MCF 10A (cell line): ENCODE data around the gene SUSD3. TPM values are rescaled to one million over a fixed set of nuclear protein-coding genes. Genes with fewer than 3 reads are reported as not detected.

ENCODE experiments used
- BruUV-seq: library from RNA; stranded (reverse); fragments of 400-500 nt; replicated peaks from 2 replicates; lab custom pipeline; 2021; lab: Mats Ljungman, UMichigan
- CTCF ChIA-PET: fragments of 300-600 bp; sonication (Branson Sonifier 250); formaldehyde crosslinking; extraction: SDS; loops from one replicate; lab custom pipeline; 2021; ENCODE audit warnings: antibody characterized with exemption, inconsistent platforms; lab: Yijun Ruan, JAX
- POLR2A ChIA-PET: fragments of 300-600, 350-650 bp; sonication (Branson Sonifier 250); formaldehyde crosslinking; extraction: SDS; loops from one replicate; lab custom pipeline; 2020; ENCODE audit warnings: antibody characterized with exemption, inconsistent platforms; lab: Yijun Ruan, JAX
- DNase-seq: peaks from one replicate; pipeline ENCODE4 v3.0.0-alpha.2; 2018; ENCODE audit not compliant: unreplicated experiment
- H3K27ac Mint-ChIP-seq: one replicate; pipeline ENCODE4 v1.8.0; 2022; ENCODE audit warnings: mild to moderate bottlenecking, low read depth, mixed read lengths; ENCODE audit not compliant: unreplicated experiment
- H3K27me3 Mint-ChIP-seq: one replicate; pipeline ENCODE4 v1.8.0; 2022; ENCODE audit warnings: mixed read lengths; ENCODE audit not compliant: insufficient read depth, unreplicated experiment
- H3K36me3 Mint-ChIP-seq: one replicate; pipeline ENCODE4 v1.8.0; 2022; ENCODE audit warnings: mild to moderate bottlenecking, moderate library complexity, mixed read lengths; ENCODE audit not compliant: insufficient read depth, unreplicated experiment
- H3K4me1 Mint-ChIP-seq: one replicate; pipeline ENCODE4 v1.8.0; 2022; ENCODE audit warnings: mixed read lengths; ENCODE audit not compliant: insufficient read depth, unreplicated experiment
- H3K4me3 Mint-ChIP-seq: one replicate; pipeline ENCODE4 v1.8.0; 2022; ENCODE audit warnings: mild to moderate bottlenecking, moderate library complexity, mixed read lengths; ENCODE audit not compliant: unreplicated experiment
- H3K9me3 Mint-ChIP-seq: one replicate; pipeline ENCODE4 v1.8.0; 2022; ENCODE audit warnings: mixed read lengths; ENCODE audit not compliant: unreplicated experiment
- intact Hi-C: fragments of 100-400 bp; cut with micrococcal nuclease; formaldehyde crosslinking; loops from 2 replicates; pipeline ENCODE4 v1.14.1; 2022
- total RNA-seq: library from RNA; stranded (reverse); gene quantifications from 2 replicates; pipeline ENCODE4 v1.2.3, GENCODE V29; 2022
- TF ChIP-seq, protein P1 (sequence below): fragments of 200-600 bp; IDR thresholded peaks from one replicate; pipeline ENCODE4 v1.8.0; 2022; ENCODE audit warnings: antibody characterized with exemption, mild to moderate bottlenecking; ENCODE audit not compliant: unreplicated experiment

The SUSD3 gene
- total RNA-seq, 1 experiment from 2014 or later, result not detected

DNA sequence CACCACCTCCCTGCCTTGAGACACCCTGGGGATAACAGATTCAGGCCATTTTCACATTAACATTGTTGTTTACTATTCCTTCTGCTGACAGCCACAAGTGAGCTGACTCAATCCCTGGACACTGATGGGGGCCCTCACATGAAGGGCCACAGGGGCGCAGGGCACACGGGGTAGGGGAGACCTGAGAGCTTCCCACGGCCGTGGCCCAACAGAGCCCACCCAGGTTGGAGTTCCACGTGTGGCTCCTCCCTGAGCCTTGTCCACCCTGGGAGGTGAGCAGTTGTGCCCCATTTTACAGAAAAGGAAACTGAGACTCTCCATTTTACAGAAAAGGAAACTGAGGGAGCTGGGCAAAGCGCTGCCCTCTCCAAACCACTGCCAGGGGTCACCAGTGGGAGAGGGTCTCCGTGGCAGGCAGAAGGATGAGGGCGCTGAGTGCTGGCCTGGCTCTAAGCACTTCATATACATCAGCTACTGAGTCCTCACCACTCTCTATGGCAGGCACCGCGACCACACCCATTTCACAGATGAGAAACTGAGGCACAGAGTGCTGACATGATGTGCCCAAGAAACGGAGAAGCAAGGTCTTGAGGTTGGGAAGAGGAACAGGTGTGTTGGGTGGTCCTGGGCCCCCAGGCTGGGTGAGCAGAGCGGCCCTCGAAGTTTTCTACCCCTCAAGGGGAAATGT lies 73.2 kb downstream of the SUSD3 start:
- Mint-ChIP-seq H3K27ac (peak overlapping the region; percentile 77), H3K9me3 (no peaks in the 10 kb centered on the region), H3K36me3 (peaks cover 28% of the 10 kb centered on the region), H3K4me1 (peaks cover 22% of the 10 kb centered on the region), H3K4me3 (peak overlapping the region; percentile 78), H3K27me3 (no peaks in the 10 kb centered on the region)
- TF ChIP-seq, protein P1, sequence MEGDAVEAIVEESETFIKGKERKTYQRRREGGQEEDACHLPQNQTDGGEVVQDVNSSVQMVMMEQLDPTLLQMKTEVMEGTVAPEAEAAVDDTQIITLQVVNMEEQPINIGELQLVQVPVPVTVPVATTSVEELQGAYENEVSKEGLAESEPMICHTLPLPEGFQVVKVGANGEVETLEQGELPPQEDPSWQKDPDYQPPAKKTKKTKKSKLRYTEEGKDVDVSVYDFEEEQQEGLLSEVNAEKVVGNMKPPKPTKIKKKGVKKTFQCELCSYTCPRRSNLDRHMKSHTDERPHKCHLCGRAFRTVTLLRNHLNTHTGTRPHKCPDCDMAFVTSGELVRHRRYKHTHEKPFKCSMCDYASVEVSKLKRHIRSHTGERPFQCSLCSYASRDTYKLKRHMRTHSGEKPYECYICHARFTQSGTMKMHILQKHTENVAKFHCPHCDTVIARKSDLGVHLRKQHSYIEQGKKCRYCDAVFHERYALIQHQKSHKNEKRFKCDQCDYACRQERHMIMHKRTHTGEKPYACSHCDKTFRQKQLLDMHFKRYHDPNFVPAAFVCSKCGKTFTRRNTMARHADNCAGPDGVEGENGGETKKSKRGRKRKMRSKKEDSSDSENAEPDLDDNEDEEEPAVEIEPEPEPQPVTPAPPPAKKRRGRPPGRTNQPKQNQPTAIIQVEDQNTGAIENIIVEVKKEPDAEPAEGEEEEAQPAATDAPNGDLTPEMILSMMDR, result no peak
- ChIA-PET POLR2A (interaction anchor here (0.5 to 6.4 kb wide), 4 partner anchors 13 to 1537 kb away, joined by 3 to 49 read pairs (median 5); no protein-coding TSS in a partner anchor), CTCF (interaction anchor here (1.0 kb wide), 1 partner anchor 414 kb away, joined by 3 read pairs; no protein-coding TSS in a partner anchor)
- DNase-seq, result no peak
- no TSS peak for BruUV-seq
- intact Hi-C loops, result loop anchor here (1.0 to 10.0 kb wide), 3 partner anchors 11 to 177 kb away; partner anchors contain the start of gene CARD19

DNA sequence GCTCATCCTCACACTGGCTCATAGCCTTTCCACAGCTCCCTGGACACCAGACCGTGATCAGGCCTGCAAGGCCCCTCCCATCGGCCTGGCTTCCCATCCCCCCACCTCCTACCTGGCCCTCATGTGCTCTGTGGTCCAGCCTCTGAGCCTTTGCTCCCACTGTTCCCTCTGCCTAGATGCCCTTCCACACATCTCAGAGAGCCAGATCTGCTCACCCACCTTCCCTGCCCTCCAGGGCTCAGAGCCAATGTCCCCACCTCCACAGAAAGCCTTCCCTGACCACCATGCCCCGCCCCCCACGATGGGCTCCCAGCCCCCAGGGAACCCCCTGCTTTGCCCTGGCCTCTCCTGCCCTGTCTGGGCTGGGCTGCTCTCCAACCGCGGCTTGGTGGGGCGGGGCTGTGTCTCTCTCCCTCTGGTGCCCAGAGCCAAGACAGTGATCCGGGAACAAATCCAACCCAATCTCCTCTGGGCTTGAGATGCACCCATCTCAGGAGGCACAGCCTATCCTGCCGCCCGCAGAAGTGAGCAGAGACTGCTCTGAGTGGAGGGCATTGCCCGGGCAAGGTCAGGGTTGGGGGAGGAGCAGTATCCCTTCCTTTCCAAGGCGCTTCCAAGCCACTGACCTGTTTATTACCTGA lies 73.9 kb downstream of the SUSD3 start:
- H3K9me3 Mint-ChIP-seq, result no peaks in the 10 kb centered on the region
- peaks cover 22% of the 10 kb centered on the region for H3K4me1 Mint-ChIP-seq
- TF ChIP-seq, protein P1, result no peak
- intact Hi-C loops, result loop anchor here (1.0 to 10.0 kb wide), 3 partner anchors 12 to 178 kb away; partner anchors contain the start of gene CARD19
- CTCF ChIA-PET, result interaction anchor here (1.0 kb wide), 2 partner anchors 27 to 414 kb away, joined by 3 to 4 read pairs; no protein-coding TSS in a partner anchor
- peaks cover 28% of the 10 kb centered on the region for H3K36me3 Mint-ChIP-seq
- POLR2A ChIA-PET, result interaction anchor here (0.5 to 6.4 kb wide), 8 partner anchors 13 to 1536 kb away, joined by 3 to 49 read pairs (median 4); partner anchors contain the start of genes CARD19 and FAM120A
- H3K27ac Mint-ChIP-seq, result peak overlapping the region; percentile 77
- H3K4me3 Mint-ChIP-seq, result peak overlapping the region; percentile 78
- no TSS peak for BruUV-seq
- peak; percentile 94 for DNase-seq
- no peaks in the 10 kb centered on the region for H3K27me3 Mint-ChIP-seq

DNA sequence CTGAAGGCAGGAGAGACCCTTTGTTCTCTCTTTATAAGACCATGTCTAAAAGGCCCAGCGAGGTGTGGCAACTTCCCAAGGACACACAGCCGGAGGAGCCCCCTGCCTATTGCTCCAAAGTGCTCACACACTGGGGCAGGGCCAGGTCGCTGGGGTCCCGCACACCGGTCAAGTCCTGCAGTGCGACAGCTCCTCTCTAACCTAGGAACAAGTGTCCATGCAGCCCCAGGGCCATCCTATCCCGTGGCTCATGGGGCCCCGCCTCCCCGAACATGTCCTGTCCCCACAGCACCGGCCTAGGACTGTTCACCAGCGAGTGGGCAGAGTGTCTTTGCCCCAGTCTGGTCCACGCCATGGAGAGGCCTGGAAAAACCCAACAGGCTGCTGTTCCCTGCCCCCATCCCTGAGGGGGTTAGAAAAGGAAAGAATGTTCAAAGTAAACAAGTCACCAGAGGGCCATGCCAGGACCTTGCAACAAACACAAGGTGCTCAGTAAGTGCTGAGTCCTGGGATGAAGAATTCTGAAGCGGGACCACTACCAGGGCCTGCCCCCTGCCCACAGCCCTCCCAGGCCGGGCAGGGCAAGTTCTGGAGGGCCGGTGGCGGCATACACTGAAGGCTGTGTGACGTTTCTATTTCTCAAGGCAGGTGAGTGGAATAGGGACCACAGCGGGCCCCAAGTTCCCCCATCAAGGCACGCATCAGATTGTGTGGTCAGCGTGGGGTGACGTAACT lies 74.6 kb downstream of the SUSD3 start:
- peak; percentile 60 for DNase-seq
- TSS peak; percentile 94 for BruUV-seq

More for the DNA sequence above, 74.6 kb downstream of the SUSD3 start:
- H3K27ac Mint-ChIP-seq, result peak overlapping the region; percentile 77
- intact Hi-C loops, result loop anchor here (1.0 to 10.0 kb wide), 3 partner anchors 13 to 178 kb away; partner anchors contain the start of gene CARD19
- CTCF ChIA-PET, result interaction anchor here (1.0 to 1.1 kb wide), 2 partner anchors 27 to 129 kb away, joined by 3 to 4 read pairs; no protein-coding TSS in a partner anchor
- POLR2A ChIA-PET, result interaction anchor here (0.6 to 6.4 kb wide), 16 partner anchors 9 to 1241 kb away, joined by 3 to 49 read pairs (median 4); partner anchors contain the start of genes CARD19, FAM120A and FAM120AOS
- H3K36me3 Mint-ChIP-seq, result peaks cover 28% of the 10 kb centered on the region
- H3K9me3 Mint-ChIP-seq, result no peaks in the 10 kb centered on the region
- H3K4me1 Mint-ChIP-seq, result peaks cover 22% of the 10 kb centered on the region
- TF ChIP-seq, protein P1, result no peak
- H3K4me3 Mint-ChIP-seq, result peak overlapping the region; percentile 78
- no peaks in the 10 kb centered on the region for H3K27me3 Mint-ChIP-seq
